ENCODE measurements around the gene PTPRE.

The PTPRE gene

GRCh38 chr10:127959428-127959827 lies 52.5 kb downstream of the PTPRE start:
- no peak for DNase-seq

- DNase-seq: peak in 1 of 2 experiments; percentile 15
Observed at GRCh38 chr10:127961071-127961470, 54.2 kb downstream of the PTPRE start.

- DNase-seq: no peak
Observed at GRCh38 chr10:127962205-127962604, 55.3 kb downstream of the PTPRE start.

GRCh38 chr10:127963136-127963535 lies 56.2 kb downstream of the PTPRE start:
- DNase-seq: peak in 1 of 2 experiments; percentile 26

GRCh38 chr10:127964621-127965020 lies 57.7 kb downstream of the PTPRE start:
- DNase-seq: no peak

- no peak for DNase-seq
Observed at GRCh38 chr10:127966875-127967274, 60.0 kb downstream of the PTPRE start.

- DNase-seq: peak; percentile 94 to 95
Observed at GRCh38 chr10:127968027-127968441, 61.1 kb downstream of the PTPRE start.

- DNase-seq: peak; percentile 43 to 65
Observed at GRCh38 chr10:127968659-127969058, 61.8 kb downstream of the PTPRE start.

- no peak for DNase-seq
Observed at GRCh38 chr10:127971101-127971946, 64.4 kb downstream of the PTPRE start.

- no peak for DNase-seq
Observed at GRCh38 chr10:127971963-127972615, 65.2 kb downstream of the PTPRE start.

- DNase-seq: no peak
Observed at GRCh38 chr10:127972751-127973357, 66.0 kb downstream of the PTPRE start.

- DNase-seq: peak in 1 of 2 experiments; percentile 41
Observed at GRCh38 chr10:127973791-127974311, 66.9 kb downstream of the PTPRE start.

- DNase-seq: no peak
Observed at GRCh38 chr10:127974911-127975310, 68.0 kb downstream of the PTPRE start.

- DNase-seq: peak; percentile 90 to 92
Observed at GRCh38 chr10:127976286-127976685, 69.4 kb downstream of the PTPRE start.

- peak in 1 of 2 experiments; percentile 38 for DNase-seq
Observed at GRCh38 chr10:127976701-127977356, 69.9 kb downstream of the PTPRE start.

GRCh38 chr10:127977357-127978009 lies 70.6 kb downstream of the PTPRE start:
- DNase-seq: peak in 1 of 2 experiments; percentile 40

GRCh38 chr10:127978481-127978880 lies 71.6 kb downstream of the PTPRE start:
- no peak for DNase-seq

GRCh38 chr10:127979045-127979444 lies 72.1 kb downstream of the PTPRE start:
- DNase-seq: no peak

GRCh38 chr10:127979566-127979965 lies 72.7 kb downstream of the PTPRE start:
- DNase-seq: no peak

- no peak for DNase-seq
Observed at GRCh38 chr10:127980898-127981297, 74.0 kb downstream of the PTPRE start.

- DNase-seq: peak in 1 of 2 experiments; percentile 15
Observed at GRCh38 chr10:127982601-127983000, 75.7 kb downstream of the PTPRE start.

All from NCI-H526 (cell line).